Hepatocyte (in vitro differentiated cells): ENCODE measurements around the gene DOCK3. TPM values are rescaled to one million over a fixed set of nuclear protein-coding genes. Genes with fewer than 3 reads are reported as not detected.
"Not testable (repeated sequence)": the region's sequence is repeated elsewhere in the genome, so short reads cannot be mapped to it uniquely, and the experiment has no call there.

ENCODE experiments used
- DNase-seq: peaks from one replicate; pipeline ENCODE4 v3.0.0-alpha.2; 2016; ENCODE audit warnings: low spot score
- H2AFZ ChIP-seq: fragments of 200-600 bp; sonication (generic); 2 replicates; pipeline ENCODE4 v1.6.0; 2016; ENCODE audit warnings: antibody characterized with exemption, mild to moderate bottlenecking
- H3K27ac ChIP-seq: fragments of 200-600 bp; sonication (generic); 2 replicates; pipeline ENCODE4 v1.5.1; 2016; ENCODE audit warnings: mild to moderate bottlenecking
- H3K27me3 ChIP-seq: fragments of 200-600 bp; sonication (generic); 2 replicates; pipeline ENCODE4 v1.6.1; 2016
- H3K36me3 ChIP-seq: fragments of 200-600 bp; sonication (generic); replicated peaks from 2 replicates; pipeline ENCODE4 v1.5.1; 2016; ENCODE audit warnings: low read depth; ENCODE audit not compliant: insufficient read depth
- H3K4me1 ChIP-seq: fragments of 200-600 bp; sonication (generic); 2 replicates; pipeline ENCODE4 v1.5.1; 2016; ENCODE audit warnings: mild to moderate bottlenecking, moderate library complexity; ENCODE audit not compliant: insufficient read depth
- H3K4me2 ChIP-seq: fragments of 200-600 bp; sonication (generic); 2 replicates; pipeline ENCODE4 v1.6.0; 2016
- H3K4me3 ChIP-seq: fragments of 200-600 bp; sonication (generic); 2 replicates; pipeline ENCODE4 v1.5.1; 2016; ENCODE audit warnings: mild to moderate bottlenecking
- H3K79me2 ChIP-seq: fragments of 200-600 bp; sonication (generic); 2 replicates; pipeline ENCODE4 v1.6.0; 2017; ENCODE audit warnings: mild to moderate bottlenecking
- H3K9me2 ChIP-seq: fragments of 200-600 bp; sonication (generic); replicated peaks from 2 replicates; pipeline ENCODE4 v1.6.0; 2017; ENCODE audit warnings: mild to moderate bottlenecking; ENCODE audit not compliant: insufficient read depth
- H3K9me3 ChIP-seq: fragments of 200-600 bp; sonication (generic); 2 replicates; pipeline ENCODE4 v1.5.1; 2016; ENCODE audit warnings: low read depth, mild to moderate bottlenecking
- H4K20me1 ChIP-seq: fragments of 200-600 bp; sonication (generic); 2 replicates; pipeline ENCODE4 v1.6.0; 2016; ENCODE audit warnings: mild to moderate bottlenecking; ENCODE audit not compliant: insufficient read depth, poor library complexity, severe bottlenecking
- EZH2 ChIP-seq: fragments of 200-600 bp; sonication (generic); IDR thresholded peaks from 2 replicates; pipeline ENCODE4 v1.6.1; 2016; ENCODE audit warnings: antibody characterized with exemption, mild to moderate bottlenecking, borderline replicate concordance
- EZH2phosphoT487 ChIP-seq: fragments of 200-600 bp; sonication (generic); IDR thresholded peaks from one replicate; pipeline ENCODE4 v1.6.1; 2018; ENCODE audit warnings: antibody characterized with exemption, mild to moderate bottlenecking, low read depth, moderate library complexity; ENCODE audit not compliant: unreplicated experiment, severe bottlenecking
- WGBS: methylation state at CpG from one replicate; pipeline ENCODE4 v1.1.6; 2016; ENCODE audit warnings: low lambda C conversion rate; ENCODE audit errors: missing lambda C conversion rate; 5-methylcytosine and 5-hydroxymethylcytosine counted together
- polyA plus RNA-seq: library from polyadenylated mRNA; unstranded; fragments of >200 nt; fragmentation: Nextera tagmentation; extraction: Ambion mirVana; gene quantifications from 2 replicates; pipeline ENCODE4 v1.2.1, GENCODE V29; 2016
- total RNA-seq: library from RNA; depleted of rRNA; stranded (reverse); fragments of >200 nt; gene quantifications from 2 replicates; pipeline ENCODE4 v1.2.3, GENCODE V29; 2014
- TF ChIP-seq, protein P1 (sequence below): fragments of 200-600 bp; sonication (generic); IDR thresholded peaks from 2 replicates; pipeline ENCODE4 v1.5.1; 2016; ENCODE audit warnings: antibody characterized with exemption, mild to moderate bottlenecking; ENCODE audit not compliant: poor library complexity

DOCK3 gene
- total and polyA plus RNA-seq, 2 experiments from 2014 or later: 0.77 to 1.6 TPM

DNA sequence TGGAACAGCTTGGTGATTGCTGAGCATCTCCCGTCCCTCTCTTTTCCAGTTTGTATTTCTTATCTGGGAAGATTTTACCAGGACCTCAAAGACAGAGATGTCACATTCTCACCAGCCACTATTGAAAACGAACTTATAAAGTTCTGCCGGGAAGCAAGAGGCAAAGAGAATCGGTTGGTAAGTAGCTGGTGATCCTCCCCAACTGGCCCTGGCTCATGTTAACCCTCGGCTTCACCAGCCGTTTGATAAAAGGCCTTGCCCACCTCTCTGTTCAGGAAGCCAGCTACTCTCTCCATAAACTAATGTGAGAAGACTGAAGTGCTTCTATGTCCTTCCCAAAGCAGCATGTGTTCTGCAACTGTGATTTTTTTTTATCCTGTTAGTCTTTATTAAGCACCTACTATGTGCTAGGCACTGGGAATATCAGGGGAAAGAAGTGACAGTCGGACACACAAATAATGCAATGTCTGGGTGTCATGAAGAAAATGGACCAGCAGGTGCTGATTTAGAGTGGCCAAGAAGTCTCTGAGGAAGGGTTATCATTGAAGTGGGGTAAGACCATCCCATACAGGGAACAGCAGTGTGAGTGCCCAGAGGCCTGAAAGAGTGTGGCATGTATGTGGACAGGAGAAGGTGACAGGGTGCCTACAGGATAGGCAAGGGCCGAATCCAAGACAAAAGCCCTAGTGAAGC is 711.6 kb downstream of the DOCK3 start:
- H3K4me3 ChIP-seq: peak overlapping the region; percentile 47
- no peak for DNase-seq
- H4K20me1 ChIP-seq: peaks cover 23% of the 10 kb centered on the region
- H2AFZ ChIP-seq: no peak overlapping the region
- TF ChIP-seq, protein P1, sequence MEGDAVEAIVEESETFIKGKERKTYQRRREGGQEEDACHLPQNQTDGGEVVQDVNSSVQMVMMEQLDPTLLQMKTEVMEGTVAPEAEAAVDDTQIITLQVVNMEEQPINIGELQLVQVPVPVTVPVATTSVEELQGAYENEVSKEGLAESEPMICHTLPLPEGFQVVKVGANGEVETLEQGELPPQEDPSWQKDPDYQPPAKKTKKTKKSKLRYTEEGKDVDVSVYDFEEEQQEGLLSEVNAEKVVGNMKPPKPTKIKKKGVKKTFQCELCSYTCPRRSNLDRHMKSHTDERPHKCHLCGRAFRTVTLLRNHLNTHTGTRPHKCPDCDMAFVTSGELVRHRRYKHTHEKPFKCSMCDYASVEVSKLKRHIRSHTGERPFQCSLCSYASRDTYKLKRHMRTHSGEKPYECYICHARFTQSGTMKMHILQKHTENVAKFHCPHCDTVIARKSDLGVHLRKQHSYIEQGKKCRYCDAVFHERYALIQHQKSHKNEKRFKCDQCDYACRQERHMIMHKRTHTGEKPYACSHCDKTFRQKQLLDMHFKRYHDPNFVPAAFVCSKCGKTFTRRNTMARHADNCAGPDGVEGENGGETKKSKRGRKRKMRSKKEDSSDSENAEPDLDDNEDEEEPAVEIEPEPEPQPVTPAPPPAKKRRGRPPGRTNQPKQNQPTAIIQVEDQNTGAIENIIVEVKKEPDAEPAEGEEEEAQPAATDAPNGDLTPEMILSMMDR: no peak
- TF ChIP-seq EZH2 (no peak), EZH2phosphoT487 (no peak)
- H3K9me2 ChIP-seq: no peaks in the 10 kb centered on the region
- no peaks in the 10 kb centered on the region for H3K27me3 ChIP-seq
- peaks cover 56% of the 10 kb centered on the region for H3K79me2 ChIP-seq
- WGBS: 34% methylated on average over 8 of the region's 8 CpGs
- H3K4me1 ChIP-seq: peaks cover 42% of the 10 kb centered on the region
- peak overlapping the region; percentile 85 for H3K4me2 ChIP-seq
- no peaks in the 10 kb centered on the region for H3K9me3 ChIP-seq
- H3K36me3 ChIP-seq: no peaks in the 10 kb centered on the region
- peak overlapping the region; percentile 51 for H3K27ac ChIP-seq

DNA sequence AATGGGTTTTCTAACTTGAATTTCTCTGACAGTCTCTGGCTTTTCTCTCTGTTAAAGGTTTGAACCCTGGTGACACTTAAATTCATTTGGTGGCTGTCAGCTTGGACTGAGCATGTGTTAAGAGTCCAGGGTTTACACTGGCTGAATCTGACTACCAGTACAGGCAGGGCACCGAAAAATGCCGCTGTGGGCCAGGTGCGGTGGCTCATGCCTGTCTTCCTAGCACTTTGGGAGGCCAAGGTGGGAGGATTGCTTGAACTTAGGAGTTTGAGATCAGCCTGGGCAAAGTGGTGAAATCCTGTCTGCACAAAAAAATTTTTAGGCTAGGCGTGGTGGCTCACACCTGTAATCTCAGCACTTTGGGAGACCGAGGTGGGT is 712.1 kb downstream of the DOCK3 start:
- peaks cover 42% of the 10 kb centered on the region for H3K4me1 ChIP-seq
- TF ChIP-seq EZH2phosphoT487 (no peak), EZH2 (no peak)
- TF ChIP-seq, protein P1: no peak
- no peaks in the 10 kb centered on the region for H3K36me3 ChIP-seq
- no peak for DNase-seq
- H3K4me2 ChIP-seq: peak overlapping the region; percentile 85
- H3K9me2 ChIP-seq: no peaks in the 10 kb centered on the region
- H3K79me2 ChIP-seq: peaks cover 59% of the 10 kb centered on the region
- H2AFZ ChIP-seq: no peak overlapping the region
- peak overlapping the region; percentile 49 for H3K27ac ChIP-seq
- no peak overlapping the region for H3K4me3 ChIP-seq
- H3K9me3 ChIP-seq: no peaks in the 10 kb centered on the region
- H4K20me1 ChIP-seq: peaks cover 25% of the 10 kb centered on the region
- no peaks in the 10 kb centered on the region for H3K27me3 ChIP-seq
- WGBS: 92% methylated on average over 5 of the region's 5 CpGs

- not testable (repeated sequence) for H3K27me3 ChIP-seq, H3K9me2 ChIP-seq, DNase-seq, H3K9me3 ChIP-seq, H3K36me3 ChIP-seq, H2AFZ ChIP-seq, H3K4me3 ChIP-seq
- Histone ChIP-seq H3K4me2 (peak overlapping the region; percentile 85), H3K4me1 (peaks cover 47% of the 10 kb centered on the region), H3K27ac (peak overlapping the region; percentile 49), H3K79me2 (peaks cover 63% of the 10 kb centered on the region), H4K20me1 (peaks cover 29% of the 10 kb centered on the region)
- 76% methylated on average over 5 of the region's 6 CpGs for WGBS
Observed at GRCh38 chr3:51387281-51387680, 712.6 kb downstream of the DOCK3 start.

GRCh38 chr3:51388286-51389029 is 713.7 kb downstream of the DOCK3 start:
- Histone ChIP-seq H3K79me2 (peaks cover 68% of the 10 kb centered on the region), H3K9me3 (no peaks in the 10 kb centered on the region), H4K20me1 (peaks cover 41% of the 10 kb centered on the region), H2AFZ (no peak overlapping the region), H3K4me3 (no peak overlapping the region), H3K4me2 (peak overlapping the region; percentile 85), H3K9me2 (no peaks in the 10 kb centered on the region), H3K36me3 (peaks cover 3% of the 10 kb centered on the region), H3K4me1 (peaks cover 55% of the 10 kb centered on the region), H3K27me3 (no peaks in the 10 kb centered on the region), H3K27ac (peak overlapping the region; percentile 61)
- TF ChIP-seq, protein P1: peak; percentile 27
- TF ChIP-seq EZH2phosphoT487 (no peak), EZH2 (no peak)
- DNase-seq: peak; percentile 78
- 65% methylated on average over 6 of the region's 6 CpGs for WGBS
